NCI-H1436 treated with DMSO at 0.1 percent for 48 hours (cell line): ENCODE data around the gene SLC26A9.
"Not testable (repeated sequence)": the region's sequence is repeated elsewhere in the genome, so short reads cannot be mapped to it uniquely, and the experiment has no call there.

Source experiments
- DNase-seq: peaks from one replicate; lab custom pipeline; 2025; lab: John Stamatoyannopoulos, UW

SLC26A9 gene

GRCh38 chr1:205891481-205891880, 51.8 kb downstream of the SLC26A9 start:
- DNase-seq = not testable (repeated sequence)

DNA sequence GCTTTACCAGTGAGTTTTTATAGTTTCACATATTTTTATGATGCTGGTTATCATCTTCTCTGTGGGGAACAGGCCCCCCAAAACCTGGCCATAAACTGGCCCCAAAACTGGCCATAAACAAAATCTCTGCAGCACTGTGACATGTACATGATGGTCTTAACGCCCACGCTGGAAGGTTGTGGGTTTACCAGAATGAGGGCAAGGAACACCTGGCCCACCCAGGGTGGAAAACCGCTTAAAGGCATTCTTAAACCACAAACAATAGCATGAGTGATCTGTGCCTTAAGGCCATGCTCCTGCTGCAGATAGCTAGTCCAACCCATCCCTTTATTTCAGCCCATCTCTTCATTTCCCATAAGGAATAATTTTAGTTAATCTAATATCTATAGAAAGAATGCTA, 52.6 kb downstream of the SLC26A9 start:
- DNase-seq = not testable (repeated sequence)

DNA sequence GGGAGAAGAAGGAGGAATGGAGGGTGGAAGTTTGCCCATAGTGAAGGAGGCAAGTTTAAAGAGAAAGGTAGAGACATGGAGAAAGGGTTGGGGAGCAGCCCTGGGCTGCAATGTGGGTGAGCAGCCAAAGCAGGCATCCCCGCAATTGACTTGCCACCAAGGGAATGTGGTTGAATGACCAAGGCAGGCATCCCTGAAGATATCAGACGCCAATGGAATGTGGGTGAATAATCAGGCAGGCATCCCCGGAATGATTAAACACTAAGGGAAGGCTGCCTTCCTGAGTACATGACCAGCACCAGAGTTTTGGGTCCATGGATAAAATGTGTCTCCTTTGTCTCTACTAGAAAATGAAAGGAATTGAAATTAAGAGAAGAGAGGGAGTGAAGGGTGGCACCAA, 53.5 kb downstream of the SLC26A9 start:
- not testable (repeated sequence) for DNase-seq

DNA sequence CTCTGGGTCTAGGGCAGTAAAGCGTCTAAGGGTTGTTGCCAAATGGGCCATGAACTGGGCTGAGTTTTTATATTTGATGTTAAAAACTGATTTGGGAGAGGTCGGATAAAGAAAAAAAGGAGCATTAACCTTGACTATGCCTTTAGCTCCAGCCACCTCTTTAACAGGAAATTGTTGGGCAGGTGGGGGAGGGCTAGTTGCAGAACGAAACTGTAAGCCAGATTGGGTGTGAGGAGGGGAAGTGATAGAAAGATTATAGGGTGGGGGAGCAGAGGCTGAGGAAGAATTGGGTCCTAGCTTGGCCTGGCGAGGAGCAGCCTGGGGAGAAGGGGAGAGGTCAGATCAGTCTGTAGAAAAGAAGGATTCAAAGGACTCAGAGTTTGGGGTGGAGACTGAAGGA, 54.2 kb downstream of the SLC26A9 start:
- DNase-seq = not testable (repeated sequence)

GRCh38 chr1:205883792-205884191, 59.5 kb downstream of the SLC26A9 start:
- no peak for DNase-seq

GRCh38 chr1:205880923-205881322, 62.3 kb downstream of the SLC26A9 start:
- no peak for DNase-seq

GRCh38 chr1:205879974-205880373, 63.3 kb downstream of the SLC26A9 start:
- DNase-seq = no peak

DNA sequence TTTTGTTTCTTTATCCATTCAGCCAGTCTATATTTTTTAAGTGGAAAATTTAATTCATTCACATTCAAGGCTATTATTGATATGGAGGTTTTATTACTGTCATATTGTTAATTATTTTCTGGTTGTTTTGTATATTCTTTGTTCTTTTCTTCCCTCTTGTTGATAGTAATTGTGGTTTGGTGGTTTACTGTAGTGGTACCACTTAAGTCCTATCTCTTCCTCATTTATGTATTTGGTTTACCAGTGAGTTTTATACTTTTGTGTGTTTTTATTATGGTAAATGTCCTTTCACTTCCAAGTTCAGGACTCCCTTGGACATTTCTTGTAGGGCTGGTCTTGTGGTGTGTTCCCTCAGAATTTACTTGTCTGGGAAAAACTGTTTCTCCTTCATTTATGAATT, 65.2 kb downstream of the SLC26A9 start:
- DNase-seq = no peak

DNA sequence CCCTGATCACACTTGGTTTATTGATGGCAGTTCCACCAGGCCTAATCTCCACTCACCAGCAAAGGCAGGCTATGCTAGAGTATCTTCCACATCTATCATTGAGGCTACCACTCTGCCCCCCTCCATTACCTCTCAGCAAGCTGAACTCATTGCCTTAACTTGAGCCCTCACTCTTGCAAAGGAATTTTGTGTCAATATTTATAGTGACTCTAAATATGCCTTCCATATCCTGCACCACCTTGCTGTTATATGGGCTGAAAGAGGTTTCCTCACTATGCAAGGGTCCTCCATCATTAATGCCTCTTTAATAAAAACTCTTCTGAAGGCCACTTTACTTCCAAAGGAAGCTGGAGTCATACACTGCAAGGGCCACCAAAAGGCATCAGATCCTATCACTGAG, 70.1 kb downstream of the SLC26A9 start:
- not testable (repeated sequence) for DNase-seq

GRCh38 chr1:205870236-205870635, 73.0 kb downstream of the SLC26A9 start:
- DNase-seq = no peak
